ENCODE results near the gene SCARB2.

SCARB2 gene

GRCh38 chr4:76197031-76197743, 16.4 kb downstream of the SCARB2 start:
- H3K4me3 ChIP-seq (ENCODE audit: low read length) = no peak overlapping the region
- no peak for DNase-seq (ENCODE audit: low read depth)
- no peak for TF ChIP-seq CTCF (IDR thresholded peaks at IDR 0.05; ENCODE audit: insufficient read depth, low read depth, low read length, missing control alignments)

GRCh38 chr4:76196376-76196775, 17.2 kb downstream of the SCARB2 start:
- DNase-seq (ENCODE audit: low read depth) = no peak
- TF ChIP-seq CTCF (IDR thresholded peaks at IDR 0.05; ENCODE audit: insufficient read depth, low read depth, low read length, missing control alignments) = no peak
- H3K4me3 ChIP-seq (ENCODE audit: low read length) = no peak overlapping the region

GRCh38 chr4:76195326-76195725, 18.3 kb downstream of the SCARB2 start:
- peak; percentile 58 for DNase-seq (ENCODE audit: low read depth)
- H3K4me3 ChIP-seq (ENCODE audit: low read length) = no peak overlapping the region
- no peak for TF ChIP-seq CTCF (IDR thresholded peaks at IDR 0.05; ENCODE audit: insufficient read depth, low read depth, low read length, missing control alignments)

- no peak for TF ChIP-seq CTCF (IDR thresholded peaks at IDR 0.05; ENCODE audit: insufficient read depth, low read depth, low read length, missing control alignments)
- peak; percentile 96 for DNase-seq (ENCODE audit: low read depth)
- H3K4me3 ChIP-seq (ENCODE audit: low read length) = no peak overlapping the region
Measured at GRCh38 chr4:76194325-76194724, 19.3 kb downstream of the SCARB2 start.

GRCh38 chr4:76192236-76192635, 21.4 kb downstream of the SCARB2 start:
- no peak overlapping the region for H3K4me3 ChIP-seq (ENCODE audit: low read length)
- TF ChIP-seq CTCF (IDR thresholded peaks at IDR 0.05; ENCODE audit: insufficient read depth, low read depth, low read length, missing control alignments) = no peak
- no peak for DNase-seq (ENCODE audit: low read depth)

- no peak overlapping the region for H3K4me3 ChIP-seq (ENCODE audit: low read length)
- no peak for DNase-seq (ENCODE audit: low read depth)
- no peak for TF ChIP-seq CTCF (IDR thresholded peaks at IDR 0.05; ENCODE audit: insufficient read depth, low read depth, low read length, missing control alignments)
Measured at GRCh38 chr4:76188557-76188956, 25.1 kb downstream of the SCARB2 start.

- no peak overlapping the region for H3K4me3 ChIP-seq (ENCODE audit: low read length)
- DNase-seq (ENCODE audit: low read depth) = no peak
Measured at GRCh38 chr4:76188149-76188548, 25.5 kb downstream of the SCARB2 start.

More at GRCh38 chr4:76188149-76188548, 25.5 kb downstream of the SCARB2 start:
- no peak for TF ChIP-seq CTCF (IDR thresholded peaks at IDR 0.05; ENCODE audit: insufficient read depth, low read depth, low read length, missing control alignments)

All from epithelial cell of esophagus (primary cell).